Astrocyte (in vitro differentiated cells and primary cell): ENCODE data around the gene SYF2.

Source experiments
- EZH2 ChIP-seq: IDR thresholded peaks from 2 replicates; pipeline ENCODE4 v1.6.1; 2012; ENCODE audit warnings: mild to moderate bottlenecking, low read length, inconsistent platforms; ENCODE audit not compliant: insufficient read depth
- TF ChIP-seq, protein P1 (sequence below): IDR thresholded peaks from 2 replicates; pipeline ENCODE4 v1.5.1; 2011; ENCODE audit warnings: low read depth, mild to moderate bottlenecking, inconsistent platforms, low read length, moderate library complexity; ENCODE audit not compliant: insufficient read depth

DNA sequence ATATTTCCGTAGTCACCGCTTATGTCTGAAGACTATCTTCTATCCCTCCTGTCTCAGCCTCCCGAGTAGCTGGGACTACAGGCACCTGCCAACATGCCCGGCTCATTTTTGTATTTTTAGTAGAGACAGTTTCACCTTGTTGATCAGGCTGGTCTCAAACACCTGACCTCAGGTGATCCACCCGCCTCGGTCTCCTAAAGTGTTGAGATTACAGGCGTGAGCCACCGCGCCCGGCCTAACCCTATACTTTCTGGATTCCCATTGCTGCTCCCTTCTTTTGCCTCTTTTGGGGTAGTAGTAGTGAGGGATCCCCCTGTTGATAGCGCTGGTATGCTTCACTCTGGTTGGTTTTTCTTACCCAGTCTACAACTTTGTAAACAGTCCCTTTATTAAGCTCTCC is 5.7 kb upstream of the SYF2 start:
- TF ChIP-seq, protein P1, sequence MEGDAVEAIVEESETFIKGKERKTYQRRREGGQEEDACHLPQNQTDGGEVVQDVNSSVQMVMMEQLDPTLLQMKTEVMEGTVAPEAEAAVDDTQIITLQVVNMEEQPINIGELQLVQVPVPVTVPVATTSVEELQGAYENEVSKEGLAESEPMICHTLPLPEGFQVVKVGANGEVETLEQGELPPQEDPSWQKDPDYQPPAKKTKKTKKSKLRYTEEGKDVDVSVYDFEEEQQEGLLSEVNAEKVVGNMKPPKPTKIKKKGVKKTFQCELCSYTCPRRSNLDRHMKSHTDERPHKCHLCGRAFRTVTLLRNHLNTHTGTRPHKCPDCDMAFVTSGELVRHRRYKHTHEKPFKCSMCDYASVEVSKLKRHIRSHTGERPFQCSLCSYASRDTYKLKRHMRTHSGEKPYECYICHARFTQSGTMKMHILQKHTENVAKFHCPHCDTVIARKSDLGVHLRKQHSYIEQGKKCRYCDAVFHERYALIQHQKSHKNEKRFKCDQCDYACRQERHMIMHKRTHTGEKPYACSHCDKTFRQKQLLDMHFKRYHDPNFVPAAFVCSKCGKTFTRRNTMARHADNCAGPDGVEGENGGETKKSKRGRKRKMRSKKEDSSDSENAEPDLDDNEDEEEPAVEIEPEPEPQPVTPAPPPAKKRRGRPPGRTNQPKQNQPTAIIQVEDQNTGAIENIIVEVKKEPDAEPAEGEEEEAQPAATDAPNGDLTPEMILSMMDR: no peak
- TF ChIP-seq EZH2: no peak
